ENCODE data around the gene ZBTB20. TPM values are rescaled to one million over a fixed set of nuclear protein-coding genes. Genes with fewer than 3 reads are reported as not detected.

ZBTB20 gene
- total and polyA plus RNA-seq, 10 of the 15 experiments (the other 5 are each of a cell fraction or from before 2014, with no cell fraction given) = 0.20 to 5.5 (median 2.2) TPM

DNA sequence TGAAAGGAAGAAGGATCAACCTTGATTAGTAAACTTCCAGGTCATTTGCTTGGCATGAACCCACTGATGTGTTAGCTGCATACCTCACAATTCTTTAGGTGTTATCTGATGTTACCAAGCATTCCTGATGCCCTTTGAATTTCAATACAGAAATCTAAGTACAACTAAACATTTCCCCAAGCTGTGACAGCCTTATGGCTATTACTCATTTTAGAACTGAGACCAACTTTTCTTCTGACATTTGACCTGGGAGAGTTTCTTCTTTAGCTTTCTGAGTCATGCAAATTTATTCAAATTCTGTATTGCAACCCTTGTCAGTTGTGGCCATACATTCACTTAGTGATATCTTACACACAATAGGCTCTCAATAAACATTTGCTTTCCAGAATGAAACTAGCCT lies 729.0 kb downstream of the ZBTB20 start (continued):
- TF ChIP-seq BHLHE40 (IDR thresholded peaks at IDR 0.05; ENCODE audit: borderline replicate concordance in 1 of 2, low read depth in 2 of 2, low read length in 1 of 2) = 0 out of 4 replicates have a peak, but pooled peaks of 1 of the 2 experiments have one; percentile 15

DNA sequence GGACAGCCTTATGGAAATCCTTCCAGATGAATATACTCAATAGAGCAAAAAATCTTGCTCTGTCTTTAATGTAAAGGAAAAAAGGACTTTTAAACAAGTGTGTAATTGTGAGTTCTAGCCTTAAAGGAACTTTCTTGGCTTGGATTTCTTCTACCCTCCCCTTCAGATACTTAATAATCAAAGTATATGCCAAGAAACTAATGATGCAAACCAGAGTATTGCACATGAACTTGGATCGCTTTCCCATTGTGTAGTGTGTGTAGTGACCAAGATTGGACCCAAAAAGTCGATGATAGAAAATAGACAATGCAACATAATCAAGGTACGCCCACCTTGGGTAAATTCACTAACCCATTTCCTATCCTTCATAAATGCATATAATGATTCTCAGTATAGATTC lies 729.4 kb downstream of the ZBTB20 start:
- POLR2A ChIA-PET = interaction anchor here (0.5 kb wide), 1 partner anchor 130 kb away, joined by 3 read pairs; no protein-coding TSS in a partner anchor

DNA sequence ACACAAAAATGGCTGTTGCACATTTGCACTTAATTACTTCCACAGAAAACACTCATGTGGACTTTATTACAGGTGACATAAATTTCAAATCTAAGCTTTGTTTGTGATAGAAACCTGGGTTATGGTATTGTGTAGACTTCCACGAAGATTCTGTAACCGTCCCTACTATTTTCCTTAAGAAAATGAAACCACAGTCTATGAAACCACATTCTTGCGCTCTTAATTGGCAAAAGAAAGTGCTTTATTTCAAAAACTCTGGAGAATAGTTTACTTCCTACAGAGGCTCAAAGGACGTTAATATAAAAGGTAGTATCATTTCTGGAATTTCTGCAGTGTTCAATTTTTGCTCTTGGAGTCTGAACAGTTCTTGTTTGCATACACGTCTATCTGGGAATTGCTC lies 729.8 kb downstream of the ZBTB20 start:
- peaks cover 17% of the 10 kb centered on the region for H3K4me1 ChIP-seq (ENCODE audit: control insufficient read depth, insufficient read depth, low read length)
- no TSS peak for BruUV-seq (replicated peaks)
- no peak overlapping the region for H3K4me2 ChIP-seq (ENCODE audit: control insufficient read depth, insufficient read depth)
- TF ChIP-seq SRF (IDR thresholded peaks at IDR 0.05; ENCODE audit: low read depth in 2 of 2, low read length in 2 of 2) = no peak
- no peak for TF ChIP-seq EED (IDR thresholded peaks at IDR 0.05; ENCODE audit: low read depth)
- no peak for TF ChIP-seq WRNIP1 (IDR thresholded peaks at IDR 0.05; ENCODE audit: borderline replicate concordance, low read depth, low read length)
- TF ChIP-seq, protein P1, sequence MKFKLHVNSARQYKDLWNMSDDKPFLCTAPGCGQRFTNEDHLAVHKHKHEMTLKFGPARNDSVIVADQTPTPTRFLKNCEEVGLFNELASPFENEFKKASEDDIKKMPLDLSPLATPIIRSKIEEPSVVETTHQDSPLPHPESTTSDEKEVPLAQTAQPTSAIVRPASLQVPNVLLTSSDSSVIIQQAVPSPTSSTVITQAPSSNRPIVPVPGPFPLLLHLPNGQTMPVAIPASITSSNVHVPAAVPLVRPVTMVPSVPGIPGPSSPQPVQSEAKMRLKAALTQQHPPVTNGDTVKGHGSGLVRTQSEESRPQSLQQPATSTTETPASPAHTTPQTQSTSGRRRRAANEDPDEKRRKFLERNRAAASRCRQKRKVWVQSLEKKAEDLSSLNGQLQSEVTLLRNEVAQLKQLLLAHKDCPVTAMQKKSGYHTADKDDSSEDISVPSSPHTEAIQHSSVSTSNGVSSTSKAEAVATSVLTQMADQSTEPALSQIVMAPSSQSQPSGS (IDR thresholded peaks at IDR 0.05; ENCODE audit: low read length) = no peak
- no peak for TF ChIP-seq RAD21 (IDR thresholded peaks at IDR 0.05; ENCODE audit: insufficient read depth, low read depth, low read length)
- no peak overlapping the region for H3K4me3 ChIP-seq
- no peaks in the 10 kb centered on the region for H3K27me3 ChIP-seq (replicated peaks in 1 of 2; ENCODE audit: control insufficient read depth in 2 of 2, insufficient read depth in 2 of 2, low read length in 1 of 2)
- WGBS (ENCODE audit: insufficient coverage, insufficient replicate concordance, low lambda C conversion rate, missing lambda C conversion rate) = 51% methylated on average over 5 of the region's 5 CpGs
- ChIA-PET SMC1A (ENCODE audit: uncharacterized antibody, unreplicated experiment) (interaction anchor here (1.1 to 8.8 kb wide), 8 partner anchors 8 to 127 kb away, joined by 3 to 110 read pairs (median 10); partner anchors contain the start of gene TIGIT), RAD21 (ENCODE audit: unreplicated experiment) (interaction anchor here (0.7 to 6.2 kb wide), 5 partner anchors 32 to 126 kb away, joined by 3 to 72 read pairs (median 4); partner anchors contain the start of gene TIGIT), CTCF (interaction anchor here (1.3 to 20.0 kb wide), 7 partner anchors 8 to 265 kb away, joined by 4 to 223 read pairs (median 55); no protein-coding TSS in a partner anchor), POLR2A (no interaction called here)
- in situ Hi-C loops (cut with MboI) (loop anchor here (5.0 kb wide), 2 partner anchors 125 to 265 kb away; partner anchors contain the start of gene TIGIT), intact Hi-C loops (cut with micrococcal nuclease; ENCODE audit: unreplicated experiment) (no loop called here)
- H3K9me3 ChIP-seq (replicated peaks; ENCODE audit: control insufficient read depth, insufficient read depth, low read length) = no peaks in the 10 kb centered on the region
- H4K20me1 ChIP-seq (ENCODE audit: control insufficient read depth, insufficient read depth) = no peaks in the 10 kb centered on the region
- H3K36me3 ChIP-seq (ENCODE audit: control insufficient read depth in 2 of 2, insufficient read depth in 2 of 2, low read length in 1 of 2) = no peaks in the 10 kb centered on the region
- no peaks in the 10 kb centered on the region; the same call in none of the 2 replicates for H3K79me2 ChIP-seq (ENCODE audit: control insufficient read depth, insufficient read depth, low read length)
- no peak overlapping the region for H2AFZ ChIP-seq (ENCODE audit: control insufficient read depth, low read depth, low read length)
- DNase-seq (ENCODE audit: low read depth, low spot score) (no peak), FAIRE-seq (no peak), ATAC-seq (no peak)
- no peak overlapping the region for H3K27ac ChIP-seq (ENCODE audit: control insufficient read depth, insufficient read depth)
- no peak overlapping the region for H3K9ac ChIP-seq (ENCODE audit: control insufficient read depth, insufficient read depth, low read length)

More for the DNA sequence above, 729.4 kb downstream of the ZBTB20 start:
- no peak overlapping the region for H3K4me3 ChIP-seq
- no TSS peak for BruUV-seq (replicated peaks)
- FAIRE-seq = no peak
- no peaks in the 10 kb centered on the region for H3K36me3 ChIP-seq (ENCODE audit: control insufficient read depth in 2 of 2, insufficient read depth in 2 of 2, low read length in 1 of 2)
- no peak for ATAC-seq
- TF ChIP-seq CBX5 (IDR thresholded peaks at IDR 0.05; ENCODE audit: low read depth) (0 out of 2 replicates have a peak, but pooled peaks have one; percentile 2), ZNF24 (IDR thresholded peaks at IDR 0.05) (no peak)
- in situ Hi-C loops (cut with MboI) = loop anchor here (5.0 kb wide), 2 partner anchors 125 to 265 kb away; partner anchors contain the start of gene TIGIT
- no peaks in the 10 kb centered on the region; the same call in none of the 2 replicates for H3K79me2 ChIP-seq (ENCODE audit: control insufficient read depth, insufficient read depth, low read length)
- ChIA-PET CTCF (interaction anchor here (0.6 to 20.0 kb wide), 17 partner anchors 9 to 1050 kb away, joined by 3 to 223 read pairs (median 6); no protein-coding TSS in a partner anchor), RAD21 (ENCODE audit: unreplicated experiment) (interaction anchor here (1.0 to 6.2 kb wide), 13 partner anchors 8 to 263 kb away, joined by 3 to 72 read pairs (median 5); partner anchors contain the start of gene TIGIT), SMC1A (ENCODE audit: uncharacterized antibody, unreplicated experiment) (interaction anchor here (1.1 to 8.8 kb wide), 15 partner anchors 9 to 265 kb away, joined by 3 to 110 read pairs (median 6); partner anchors contain the start of gene TIGIT)
- no peak overlapping the region for H3K27ac ChIP-seq (ENCODE audit: control insufficient read depth, insufficient read depth)
- DNase-seq (ENCODE audit: low read depth, low spot score) = no peak
- H3K9ac ChIP-seq (ENCODE audit: control insufficient read depth, insufficient read depth, low read length) = no peak overlapping the region
- no peaks in the 10 kb centered on the region for H3K27me3 ChIP-seq (replicated peaks in 1 of 2; ENCODE audit: control insufficient read depth in 2 of 2, insufficient read depth in 2 of 2, low read length in 1 of 2)
- WGBS (ENCODE audit: insufficient coverage, insufficient replicate concordance, low lambda C conversion rate, missing lambda C conversion rate) = 74% methylated on average over 3 of the region's 3 CpGs
- H3K4me1 ChIP-seq (ENCODE audit: control insufficient read depth, insufficient read depth, low read length) = peaks cover 13% of the 10 kb centered on the region
- no peaks in the 10 kb centered on the region for H4K20me1 ChIP-seq (ENCODE audit: control insufficient read depth, insufficient read depth)
- H3K9me3 ChIP-seq (replicated peaks; ENCODE audit: control insufficient read depth, insufficient read depth, low read length) = no peaks in the 10 kb centered on the region
- peak overlapping the region; percentile 71; the same call in 1 of the 2 replicates for H3K4me2 ChIP-seq (ENCODE audit: control insufficient read depth, insufficient read depth)
- intact Hi-C loops (cut with micrococcal nuclease; ENCODE audit: unreplicated experiment) = loop anchor here (1.0 to 2.0 kb wide), 3 partner anchors 33 to 265 kb away; no protein-coding TSS in a partner anchor
- no peak overlapping the region for H2AFZ ChIP-seq (ENCODE audit: control insufficient read depth, low read depth, low read length)
